GM21619 (cell line): ENCODE results near the gene SLC10A1.
A peak's percentile ranks its signal among the peaks of the same experiment; 100 is the strongest.
"Not testable (repeated sequence)": the region's sequence is repeated elsewhere in the genome, so short reads cannot be mapped to it uniquely, and the experiment has no call there.

Experiments used
- ATAC-seq: cut with Tn5 transposase; IDR thresholded peaks from one replicate; pipeline ENCODE4 v1.9.1; 2021; ENCODE audit not compliant: unreplicated experiment

Gene SLC10A1

DNA sequence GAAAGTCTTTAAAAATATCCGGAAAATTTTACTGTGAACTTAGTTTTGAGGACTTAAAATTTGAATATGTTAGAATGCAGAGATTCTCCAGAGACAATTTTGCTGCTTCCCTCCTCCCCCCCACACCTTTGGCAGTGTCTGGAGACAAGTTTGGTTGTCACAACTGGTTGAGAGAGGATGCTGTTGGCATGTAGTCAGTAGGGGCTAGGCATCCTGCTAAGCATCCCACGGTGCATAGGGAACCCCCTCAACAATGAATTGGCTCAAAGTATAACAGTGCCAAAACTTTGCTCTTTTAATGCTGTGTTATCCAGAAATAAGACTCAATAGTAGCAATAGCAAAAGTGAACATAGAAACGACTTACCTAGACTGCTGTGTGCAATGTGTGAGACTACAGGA, 26.5 kb downstream of the SLC10A1 start:
- ATAC-seq: no peak

DNA sequence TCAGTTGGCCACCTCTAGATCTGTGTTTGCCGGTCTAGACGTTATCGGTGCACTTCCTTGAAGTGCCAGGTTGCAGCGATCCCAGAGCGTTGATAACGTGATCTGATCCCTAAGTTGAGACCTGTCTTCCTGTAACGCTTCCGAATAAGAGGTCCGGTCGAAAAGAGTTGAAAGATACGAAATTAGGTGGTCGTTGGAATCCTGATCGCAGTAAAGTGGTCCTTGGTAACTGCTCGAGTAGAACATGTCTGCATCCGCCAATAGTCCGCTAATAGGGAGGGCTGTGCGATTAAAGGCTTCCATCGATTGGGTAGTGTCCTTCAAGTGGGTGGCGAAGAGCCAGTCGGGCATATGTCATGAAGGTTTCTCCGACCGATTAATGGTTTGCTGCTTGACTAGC, 27.4 kb downstream of the SLC10A1 start:
- ATAC-seq: no peak

DNA sequence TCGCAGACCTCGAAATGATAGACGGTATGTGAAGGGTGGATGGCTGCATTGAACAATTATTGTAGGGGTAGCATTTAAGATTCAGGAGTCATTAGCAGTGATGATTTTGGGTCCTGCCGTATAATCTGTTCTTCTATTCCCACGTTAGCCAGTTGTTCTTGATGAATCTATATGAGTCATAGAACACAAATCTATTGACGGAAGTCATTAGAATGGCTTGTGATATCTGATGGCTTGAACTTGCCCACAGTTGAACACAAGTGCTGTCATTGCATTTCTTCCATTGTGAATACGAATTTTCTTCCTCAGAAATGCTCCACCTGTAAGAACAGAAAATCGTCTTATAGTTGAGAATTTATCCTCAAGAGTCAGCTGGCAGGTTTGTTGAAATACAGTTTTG, 28.2 kb downstream of the SLC10A1 start:
- no peak for ATAC-seq

DNA sequence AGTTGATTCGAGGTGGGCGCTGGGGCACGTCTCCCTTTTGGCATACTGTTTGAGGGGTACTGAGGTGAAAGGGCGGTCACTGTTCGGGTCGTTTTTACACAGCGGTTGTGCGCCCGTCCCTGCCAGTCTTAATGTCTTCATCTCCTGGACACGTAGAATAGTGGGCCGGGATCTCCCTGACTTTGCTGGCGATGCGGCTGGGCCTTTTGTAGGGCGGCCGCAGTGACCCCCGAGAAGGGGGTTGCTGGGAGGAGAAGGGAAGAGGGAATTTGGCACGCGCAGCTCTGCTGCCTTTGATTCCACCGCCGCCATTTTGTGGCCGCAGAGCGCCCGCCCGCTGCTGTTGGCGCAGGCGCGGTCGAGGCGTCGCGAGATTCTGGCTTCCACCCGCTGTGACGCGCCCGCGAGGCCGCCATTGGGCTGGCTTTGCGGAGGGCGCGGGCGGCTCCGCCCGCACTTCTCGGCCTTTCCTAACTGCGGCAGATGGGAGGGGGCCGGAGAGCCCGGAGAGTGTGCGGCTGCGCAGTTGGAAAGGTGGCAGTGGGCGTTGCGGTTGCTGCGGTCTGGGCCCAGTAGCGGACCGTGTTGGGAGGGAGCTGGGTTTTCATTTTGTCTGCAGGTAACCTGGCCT, 29.6 kb downstream of the SLC10A1 start:
- peak; percentile 49 for ATAC-seq

DNA sequence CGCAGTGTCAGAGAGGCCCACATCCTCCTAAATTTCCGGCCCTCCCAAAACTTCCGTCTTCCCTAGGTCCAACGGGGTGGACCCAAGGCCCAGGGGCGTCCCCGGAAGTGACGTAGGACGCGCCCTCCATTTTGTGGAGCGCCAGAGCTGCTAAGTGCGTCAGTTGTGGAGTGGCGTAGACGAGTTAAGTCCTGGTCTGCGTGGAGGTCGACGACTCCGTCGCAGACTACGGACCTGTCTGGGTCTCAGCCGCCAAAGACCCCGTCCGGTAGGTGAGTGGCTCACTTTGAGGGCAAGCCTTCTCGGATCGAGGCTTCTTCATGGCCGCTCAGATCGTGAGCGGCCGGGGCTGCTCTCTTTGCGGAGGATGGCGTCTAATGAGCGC, 30.1 kb downstream of the SLC10A1 start, which contains the start of gene SRSF5:
Gene SRSF5 (plus strand): TSS at position 159 of the 385 bp plus-strand sequence. CDS start 1,015 bp downstream, outside the sequence.
- ATAC-seq: peak; percentile 82

DNA sequence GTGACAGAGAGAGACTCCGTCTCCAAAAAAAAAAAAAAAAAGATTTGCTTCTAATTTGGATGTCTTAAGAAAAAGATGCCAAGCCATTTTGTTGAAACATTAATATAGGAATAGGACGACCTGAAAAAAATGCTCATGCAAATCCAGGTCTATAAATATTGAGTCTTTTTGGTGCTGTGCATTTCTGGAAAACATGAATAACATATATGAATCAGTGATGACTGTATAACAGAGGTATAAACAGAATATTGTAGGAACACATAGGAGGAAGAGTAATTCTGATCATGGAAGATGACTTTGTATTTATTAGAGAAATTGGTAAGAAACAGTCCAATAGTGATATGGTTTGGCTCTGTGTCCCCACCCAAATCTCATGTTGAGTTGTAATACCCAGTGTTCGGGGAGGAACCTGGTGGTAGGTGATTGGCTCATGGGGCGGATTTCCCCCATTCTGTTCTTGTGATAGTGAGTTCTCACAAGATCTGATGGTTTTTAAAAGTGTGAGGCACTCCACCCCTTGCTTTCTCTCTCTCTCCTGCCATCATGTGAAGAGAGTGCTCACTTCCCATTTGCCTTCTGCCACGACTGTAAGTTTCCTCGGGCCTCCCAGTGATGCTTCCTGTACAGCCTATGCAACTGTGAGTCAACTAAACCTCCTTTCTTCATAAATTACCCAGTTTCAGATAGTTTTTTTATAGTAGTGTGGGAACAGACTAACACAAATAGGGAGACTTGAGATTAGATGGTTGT, 33.1 kb downstream of the SLC10A1 start:
- no peak for ATAC-seq

DNA sequence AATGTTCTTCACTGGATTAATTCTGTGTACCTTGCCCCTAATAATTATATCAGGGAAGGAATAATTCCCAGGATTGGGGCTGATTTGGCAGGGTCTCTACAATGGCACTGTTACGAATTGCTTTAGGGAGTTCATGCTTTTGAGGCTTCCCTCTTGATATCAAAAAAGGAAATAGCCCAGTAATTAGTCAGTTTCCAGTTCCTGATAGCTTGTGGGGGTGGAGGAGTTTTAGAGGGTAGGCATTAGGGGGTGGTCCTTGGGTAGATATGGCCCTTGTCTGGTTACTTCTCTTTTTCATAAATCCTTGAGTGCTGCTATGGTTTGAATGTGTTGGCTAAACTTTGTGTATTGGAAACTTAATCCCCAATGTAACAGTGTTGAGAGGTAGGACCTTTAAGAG, 36.2 kb downstream of the SLC10A1 start:
- ATAC-seq: no peak

DNA sequence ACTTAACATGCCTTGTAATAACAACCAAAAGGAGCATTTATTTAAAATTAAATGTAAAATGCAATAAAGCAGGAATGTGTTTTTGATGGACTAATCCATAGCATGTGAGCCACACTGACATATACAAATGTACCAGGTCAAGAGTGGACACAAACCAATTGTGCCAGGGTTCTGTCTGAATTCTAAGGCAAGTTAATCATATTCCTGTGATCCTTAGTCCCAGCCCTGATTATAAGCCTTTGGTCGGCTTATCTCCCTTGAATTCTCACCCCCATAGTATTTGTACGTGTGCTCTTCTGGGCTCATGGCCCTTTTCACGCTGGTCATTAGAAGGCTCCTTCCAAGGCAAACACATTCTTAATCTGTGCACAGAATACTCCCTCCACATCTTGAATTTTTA, 40.7 kb downstream of the SLC10A1 start:
- ATAC-seq: no peak

DNA sequence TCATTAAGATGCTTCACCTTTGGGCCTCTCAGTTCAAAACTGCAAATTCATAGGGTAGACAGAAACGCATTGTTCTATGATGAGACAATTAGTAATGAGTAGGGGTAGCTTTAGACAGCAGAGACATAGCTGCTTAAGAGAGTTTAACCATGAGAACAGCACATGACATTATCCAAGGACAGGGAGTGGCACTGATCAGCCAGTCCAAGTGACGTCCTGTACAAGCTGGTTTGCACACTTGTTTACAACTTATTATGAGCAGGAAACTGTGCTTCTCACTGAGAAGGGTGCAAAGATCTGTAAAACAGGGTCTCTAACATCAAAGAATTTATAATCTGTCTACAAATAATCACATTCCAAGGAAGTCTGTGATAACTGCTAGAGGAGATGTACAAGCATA, 41.3 kb downstream of the SLC10A1 start:
- no peak for ATAC-seq

DNA sequence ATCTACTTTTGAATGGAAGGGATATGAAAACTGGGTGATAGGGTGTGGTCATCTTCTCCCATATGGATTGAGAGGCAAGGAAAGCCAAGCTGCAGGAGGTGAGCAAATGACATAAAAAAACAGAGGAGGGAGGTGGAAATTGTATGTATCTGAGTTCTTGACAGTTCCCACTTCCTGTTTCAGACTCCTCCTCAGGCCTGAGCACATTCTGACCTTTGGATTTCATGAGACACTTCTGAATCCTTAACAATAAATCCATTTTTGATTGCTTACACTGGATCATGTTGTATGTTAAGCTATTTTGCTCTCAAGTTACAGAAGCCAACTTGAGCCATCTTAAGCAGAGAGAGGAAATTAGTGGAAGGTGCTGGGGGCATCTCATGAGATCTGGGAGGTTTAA, 41.7 kb downstream of the SLC10A1 start:
- no peak for ATAC-seq

DNA sequence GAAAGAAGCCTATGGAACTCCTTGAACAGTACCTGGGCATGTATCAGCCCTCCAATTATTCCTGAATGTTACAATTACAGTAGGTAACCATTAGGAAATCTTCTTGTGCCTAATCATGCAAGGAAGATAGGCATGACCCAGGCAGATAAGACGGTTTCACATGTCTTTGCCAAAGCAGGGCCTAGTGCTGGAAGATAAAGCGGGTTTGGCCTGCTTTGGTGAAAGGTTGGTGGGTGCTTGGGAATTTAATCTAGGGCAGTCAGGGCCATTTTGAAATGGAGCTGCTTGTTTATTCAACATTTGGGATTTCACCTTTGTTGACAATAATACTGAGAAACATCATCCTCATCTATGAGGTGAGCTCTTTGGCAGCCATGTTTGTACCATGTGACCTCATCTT, 42.6 kb downstream of the SLC10A1 start:
- ATAC-seq: no peak

DNA sequence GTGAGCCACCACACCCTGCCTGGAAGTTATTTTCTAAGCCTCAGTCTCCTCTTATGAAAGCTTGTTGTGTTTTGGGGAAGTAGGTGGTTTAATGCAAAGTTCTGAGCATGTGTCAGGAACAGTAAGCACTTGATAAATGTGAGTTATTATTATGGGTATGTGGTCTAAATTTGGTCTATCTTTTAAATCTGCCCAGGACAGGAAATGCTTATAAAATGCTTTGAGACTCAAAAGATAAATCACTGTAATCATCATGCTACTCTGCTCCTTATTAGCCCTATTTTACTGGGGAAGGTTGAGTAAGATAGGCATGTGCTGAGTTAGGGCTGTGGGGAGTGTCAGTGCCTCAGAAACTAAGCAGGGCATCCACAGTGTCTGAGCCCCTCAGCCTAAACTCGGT, 43.2 kb downstream of the SLC10A1 start:
- ATAC-seq: no peak

DNA sequence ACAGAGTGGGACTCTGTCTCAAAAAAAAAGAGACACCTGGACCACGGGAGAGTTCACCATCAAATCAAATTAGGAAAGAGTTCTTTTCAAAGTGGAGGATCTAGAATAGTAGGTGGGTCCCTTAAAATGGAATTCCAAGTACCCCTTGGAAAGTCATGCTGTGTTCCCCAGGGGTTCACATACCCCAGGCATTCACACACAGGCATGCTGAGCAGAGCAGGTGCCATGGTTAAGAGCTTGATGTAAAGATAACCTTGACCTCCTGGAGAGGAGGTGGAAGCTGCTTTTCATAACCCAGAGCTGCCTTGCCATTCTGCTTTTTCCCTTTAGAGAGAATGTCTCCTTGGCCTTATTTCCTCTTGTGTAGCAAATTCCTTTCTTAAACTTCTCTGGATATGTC, 44.3 kb downstream of the SLC10A1 start:
- no peak for ATAC-seq

DNA sequence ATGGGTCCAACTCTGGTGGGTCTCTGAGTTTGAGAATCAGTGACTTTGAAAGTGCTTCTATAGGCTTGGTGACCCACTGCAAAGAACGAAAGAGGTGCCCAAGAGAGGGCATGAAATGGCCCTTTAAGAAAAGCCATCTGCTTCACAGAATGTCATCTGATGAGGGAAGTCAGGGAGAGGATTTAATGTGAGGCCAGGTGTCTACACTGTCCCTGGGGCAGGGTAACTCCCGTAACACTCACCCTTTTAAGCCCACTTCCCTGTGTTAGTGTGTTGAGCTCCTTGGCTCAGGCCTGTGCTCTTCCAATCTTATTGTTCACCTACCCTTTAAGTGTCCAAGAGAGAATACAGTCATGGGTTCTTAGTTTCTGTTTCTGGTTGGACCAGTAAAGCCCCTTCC, 46.5 kb downstream of the SLC10A1 start:
- ATAC-seq: no peak

DNA sequence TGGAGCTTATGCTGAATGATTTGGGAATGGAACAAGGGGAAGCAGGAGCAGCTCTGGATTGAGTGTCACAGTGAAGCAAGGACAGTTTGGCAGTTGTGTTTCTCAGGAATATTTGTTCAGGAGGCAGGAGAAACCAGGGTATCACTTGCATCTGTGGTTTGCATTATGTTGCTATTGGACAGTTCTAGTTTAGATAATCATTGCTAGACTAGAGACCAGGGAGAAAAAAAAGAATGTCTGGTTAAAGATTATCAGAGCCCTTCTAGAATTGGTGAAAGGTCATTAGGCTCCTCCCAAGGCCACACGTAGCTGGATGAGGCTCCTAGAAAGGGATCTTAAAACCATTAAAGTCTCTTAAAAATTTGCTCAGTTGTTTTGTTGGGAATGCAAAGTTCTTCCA, 47.1 kb downstream of the SLC10A1 start:
- peak; percentile 53 for ATAC-seq

DNA sequence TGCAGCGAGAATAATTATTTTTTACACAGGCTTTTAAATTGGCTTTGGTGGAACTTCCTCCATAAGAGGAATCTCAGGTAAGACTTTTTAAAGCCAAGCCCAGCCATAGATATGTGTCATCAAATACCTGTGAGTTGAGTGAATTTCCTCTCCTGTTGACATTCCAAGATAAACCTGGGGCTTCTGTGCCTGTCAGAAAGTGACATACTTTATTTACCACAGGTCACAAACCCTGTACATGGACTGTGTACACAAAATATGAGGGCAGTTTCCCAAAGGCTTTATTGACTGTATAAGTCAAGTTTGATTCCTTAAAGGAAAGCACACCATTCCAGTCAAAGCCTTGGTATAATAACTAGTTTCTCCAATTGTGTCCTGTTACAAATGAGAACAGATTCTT, 56.0 kb downstream of the SLC10A1 start:
- no peak for ATAC-seq

DNA sequence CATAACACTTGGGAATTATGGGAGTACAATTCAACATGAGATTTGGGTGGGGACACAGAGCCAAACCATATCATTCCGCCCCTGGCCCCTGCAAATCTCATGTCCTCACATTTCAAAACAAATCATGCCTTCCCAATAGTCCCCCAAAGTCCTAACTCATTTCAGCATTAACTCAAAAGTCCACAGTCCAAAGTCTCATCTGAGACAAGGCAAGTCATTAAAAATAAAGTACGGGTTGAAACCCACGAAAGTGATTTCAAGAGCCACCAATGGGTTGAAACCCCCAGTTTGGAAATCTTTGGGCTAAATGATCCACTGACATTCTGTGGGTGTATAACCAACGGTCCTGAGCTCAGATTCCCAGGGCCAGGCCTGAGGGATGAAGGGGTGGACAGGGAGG, 60.6 kb downstream of the SLC10A1 start:
- ATAC-seq: not testable (repeated sequence)

DNA sequence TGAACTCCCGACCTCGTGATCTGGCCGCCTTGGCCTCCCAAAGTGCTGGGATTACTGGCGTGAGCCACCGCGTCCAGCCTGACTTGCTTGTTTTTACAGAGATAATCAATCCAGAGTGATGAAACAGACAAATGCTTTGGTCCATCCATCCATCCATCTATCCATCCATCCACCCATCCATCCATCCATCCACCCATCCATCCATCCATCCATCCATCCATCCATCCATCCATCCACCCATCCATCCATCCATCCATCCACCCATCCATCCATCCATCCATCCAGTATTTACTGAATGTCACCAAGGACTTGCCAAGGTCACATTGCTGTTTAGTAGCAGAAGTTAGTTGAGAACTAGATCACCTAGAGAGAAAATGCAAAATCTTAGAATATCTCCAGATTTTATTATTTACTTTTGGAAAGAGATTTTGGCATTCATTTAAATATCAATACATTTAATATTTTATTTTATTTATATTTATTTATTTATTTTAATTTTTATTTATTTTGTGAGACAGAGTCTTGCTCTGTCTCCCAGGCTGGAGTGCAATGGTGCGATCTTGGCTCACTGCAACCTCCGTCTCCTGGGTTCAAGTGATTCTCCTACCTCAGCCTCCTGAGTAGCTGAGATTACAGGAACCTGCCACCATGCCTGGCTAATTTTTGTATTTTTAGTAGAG, 65.0 kb downstream of the SLC10A1 start:
- not testable (repeated sequence) for ATAC-seq

DNA sequence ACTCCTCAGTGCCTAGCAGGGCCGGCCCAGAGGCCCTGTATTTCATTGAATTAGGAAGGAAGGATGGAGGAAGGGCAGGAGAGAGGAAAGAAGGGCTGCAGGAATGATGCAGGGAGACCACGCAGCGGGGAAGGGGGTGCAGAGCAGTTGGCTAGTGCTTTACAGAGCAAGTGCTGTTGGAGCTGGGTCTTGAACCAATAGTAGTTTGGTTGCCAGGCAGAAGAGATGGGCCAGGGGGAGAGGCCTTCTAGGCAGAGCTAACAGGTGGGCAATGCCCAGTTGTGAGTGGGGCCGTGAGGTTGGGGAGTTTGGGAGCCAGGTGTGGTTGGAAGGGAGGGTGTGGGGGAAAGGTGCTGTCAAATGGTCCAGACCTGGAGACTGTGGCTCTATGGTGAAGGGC, 69.2 kb downstream of the SLC10A1 start:
- no peak for ATAC-seq

DNA sequence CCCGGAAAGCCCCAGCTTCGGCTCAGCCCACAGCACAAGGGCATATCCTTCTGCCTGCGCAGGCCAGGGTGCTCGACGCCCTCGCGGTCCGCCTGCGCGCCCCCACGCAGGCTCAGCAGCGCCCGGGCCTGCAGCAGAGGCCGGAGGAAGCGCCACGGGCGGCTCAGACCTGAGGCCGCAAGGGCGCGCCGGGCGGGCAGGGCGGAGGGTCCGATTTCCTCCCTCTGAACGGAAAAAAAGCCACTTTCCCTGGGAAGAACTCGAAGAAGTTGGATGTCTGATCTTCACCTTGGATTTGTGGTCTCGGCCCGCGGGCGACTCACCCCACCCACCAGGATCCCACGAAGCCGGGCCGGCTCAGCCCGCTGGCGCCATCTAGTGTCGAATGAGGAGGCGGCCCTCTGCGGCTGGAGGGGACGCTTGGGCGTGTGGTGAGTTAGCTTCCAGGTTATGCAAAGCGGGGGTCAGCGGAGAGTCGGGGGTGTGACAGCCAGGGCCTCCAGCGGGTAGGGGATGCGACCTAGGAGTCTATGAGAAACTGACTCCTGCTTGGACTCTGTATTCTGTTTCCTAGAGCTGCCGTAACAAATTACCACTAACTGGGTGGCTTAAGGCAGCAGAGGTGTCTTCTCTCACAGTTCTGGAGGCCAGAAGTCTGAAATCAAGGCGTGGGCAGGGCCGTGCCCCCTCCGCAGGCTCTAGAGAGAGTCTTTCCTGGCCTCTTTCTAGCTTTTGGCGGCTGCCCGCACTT, 70.1 kb downstream of the SLC10A1 start:
- ATAC-seq: no peak
